K562 treated with DMSO at 1 percent for 12 hours (cell line): ENCODE measurements around the gene SC5D. TPM values are rescaled to one million over a fixed set of nuclear protein-coding genes. Genes with fewer than 3 reads are reported as not detected.

Experiments used
- total RNA-seq: library from RNA; unstranded; fragments of 300-600 nt; gene quantifications from 2 replicates; pipeline ENCODE4 v1.2.3, GENCODE V29; 2022; ENCODE audit not compliant: insufficient read depth

Gene SC5D
- total RNA-seq: 7.2 and 21.5 TPM in 2 replicates

DNA sequence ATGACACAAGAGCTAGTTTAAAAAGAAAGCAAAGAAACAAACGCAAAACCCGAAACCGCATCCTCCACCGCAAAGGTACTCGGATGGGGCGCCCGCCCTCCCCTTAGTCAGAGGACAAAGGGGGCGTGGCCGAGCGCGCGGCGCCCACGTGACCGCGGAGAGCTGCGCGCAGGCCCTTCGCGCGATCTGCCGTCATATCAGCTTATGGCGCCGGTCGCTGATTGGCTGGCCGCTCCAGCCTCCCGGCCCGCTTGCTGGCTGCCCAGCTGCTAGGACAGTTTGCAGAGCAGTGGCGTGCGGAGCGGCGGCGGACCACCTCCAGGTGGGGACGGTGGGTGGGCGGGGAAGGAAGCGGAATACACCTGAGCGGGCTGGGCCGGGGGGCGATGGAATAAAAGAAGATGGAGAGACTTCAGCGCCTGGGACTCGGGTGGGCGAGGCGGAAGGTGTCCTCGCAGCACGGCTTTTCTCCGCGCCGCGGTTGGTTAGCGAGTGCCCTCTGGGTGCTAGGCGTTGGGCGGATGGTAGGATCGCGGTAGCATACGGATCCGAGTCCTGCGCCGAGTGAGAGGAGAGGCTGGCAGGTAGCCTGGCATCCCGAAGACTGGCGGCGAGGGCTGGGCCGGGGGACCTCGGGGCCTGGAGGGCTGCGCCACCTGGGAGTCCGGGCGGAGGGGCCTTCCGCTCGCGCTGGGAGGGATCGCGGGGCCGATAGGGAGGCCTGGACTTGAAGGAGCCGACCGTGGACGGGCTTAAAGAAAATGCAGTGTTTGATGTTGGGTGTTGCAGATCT, at the start of gene SC5D:
Gene SC5D (plus strand): TSS at position 277 of the 793 bp plus-strand sequence. CDS start 10,605 bp downstream, outside the sequence.

Other genes with a start within 250 kb of the SC5D start
- gene TECTA, start 191.5 kb upstream of the SC5D start, total RNA-seq: not detected in 2 replicates
- 0.32 TPM in 1 of 2 replicates, not detected in the other for gene SORL1, start 159.5 kb downstream of the SC5D start, total RNA-seq